ENCODE measurements around the gene GATA6. TPM values are rescaled to one million over a fixed set of nuclear protein-coding genes. Genes with fewer than 3 reads are reported as not detected.

The GATA6 gene
- total and polyA plus RNA-seq, 2 donors (not counting 1 experiment from before 2014, with no cell fraction given) = 1.4 to 6.3 TPM

DNA sequence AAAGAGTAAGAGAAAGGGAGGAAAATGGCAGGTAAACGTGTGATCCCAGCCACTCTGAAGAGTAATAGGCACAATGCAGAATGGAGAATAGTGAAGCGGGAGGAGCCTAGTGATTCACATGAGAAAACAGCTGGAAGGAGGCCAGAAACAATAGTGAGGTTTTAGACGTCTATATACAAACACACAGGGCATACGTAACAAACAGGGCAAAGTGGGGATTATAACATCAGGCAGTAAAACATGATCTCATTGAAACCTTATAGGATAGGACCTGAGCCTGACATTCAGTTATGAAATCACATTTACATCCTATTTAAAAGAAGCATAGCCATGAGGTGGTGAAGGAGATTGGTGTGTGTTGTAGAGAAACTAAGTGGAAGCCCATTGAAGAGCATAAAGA is 33.0 kb upstream of the GATA6 start:
- H3K27me3 ChIP-seq (ENCODE audit: control insufficient read depth, insufficient read depth, low read length) = no peaks in the 10 kb centered on the region
- no peak overlapping the region for H2AFZ ChIP-seq (ENCODE audit: low read length)
- no peaks in the 10 kb centered on the region for H3K4me1 ChIP-seq (ENCODE audit: control insufficient read depth, extremely low read depth, insufficient read depth, low read length)
- no peak overlapping the region for H3K9ac ChIP-seq (ENCODE audit: insufficient read depth, low read length)
- H4K20me1 ChIP-seq (ENCODE audit: control insufficient read depth, extremely low read depth, insufficient read depth, low read length) = no peaks in the 10 kb centered on the region
- peak; percentile 25 to 72 for DNase-seq (ENCODE audit: low read depth in 2 of 2)
- no peaks in the 10 kb centered on the region for H3K36me3 ChIP-seq (ENCODE audit: control insufficient read depth, insufficient read depth, low read length)
- TF ChIP-seq, protein P1, sequence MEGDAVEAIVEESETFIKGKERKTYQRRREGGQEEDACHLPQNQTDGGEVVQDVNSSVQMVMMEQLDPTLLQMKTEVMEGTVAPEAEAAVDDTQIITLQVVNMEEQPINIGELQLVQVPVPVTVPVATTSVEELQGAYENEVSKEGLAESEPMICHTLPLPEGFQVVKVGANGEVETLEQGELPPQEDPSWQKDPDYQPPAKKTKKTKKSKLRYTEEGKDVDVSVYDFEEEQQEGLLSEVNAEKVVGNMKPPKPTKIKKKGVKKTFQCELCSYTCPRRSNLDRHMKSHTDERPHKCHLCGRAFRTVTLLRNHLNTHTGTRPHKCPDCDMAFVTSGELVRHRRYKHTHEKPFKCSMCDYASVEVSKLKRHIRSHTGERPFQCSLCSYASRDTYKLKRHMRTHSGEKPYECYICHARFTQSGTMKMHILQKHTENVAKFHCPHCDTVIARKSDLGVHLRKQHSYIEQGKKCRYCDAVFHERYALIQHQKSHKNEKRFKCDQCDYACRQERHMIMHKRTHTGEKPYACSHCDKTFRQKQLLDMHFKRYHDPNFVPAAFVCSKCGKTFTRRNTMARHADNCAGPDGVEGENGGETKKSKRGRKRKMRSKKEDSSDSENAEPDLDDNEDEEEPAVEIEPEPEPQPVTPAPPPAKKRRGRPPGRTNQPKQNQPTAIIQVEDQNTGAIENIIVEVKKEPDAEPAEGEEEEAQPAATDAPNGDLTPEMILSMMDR (conservative IDR thresholded peaks at IDR 0.05 in 1 of 2, IDR thresholded peaks at IDR 0.05 in 1 of 2; ENCODE audit: low read depth in 1 of 2, low read length in 2 of 2) = no peak
- TF ChIP-seq EZH2 (IDR thresholded peaks at IDR 0.05; ENCODE audit: low read length, missing control alignments) = no peak
- H3K9me3 ChIP-seq (ENCODE audit: control insufficient read depth, insufficient read depth, low read depth, low read length) = no peaks in the 10 kb centered on the region
- H3K79me2 ChIP-seq (ENCODE audit: control insufficient read depth, insufficient read depth, low read length) = no peaks in the 10 kb centered on the region
- no peak overlapping the region for H3K4me3 ChIP-seq (replicated peaks in 1 of 4; ENCODE audit: control extremely low read depth in 1 of 4, insufficient read depth in 1 of 4, low read depth in 3 of 4, low read length in 4 of 4)
- no peak overlapping the region for H3K27ac ChIP-seq (ENCODE audit: insufficient read depth, low read length)
- no peak overlapping the region for H3K4me2 ChIP-seq (ENCODE audit: extremely low read depth, insufficient read depth, low read length)

DNA sequence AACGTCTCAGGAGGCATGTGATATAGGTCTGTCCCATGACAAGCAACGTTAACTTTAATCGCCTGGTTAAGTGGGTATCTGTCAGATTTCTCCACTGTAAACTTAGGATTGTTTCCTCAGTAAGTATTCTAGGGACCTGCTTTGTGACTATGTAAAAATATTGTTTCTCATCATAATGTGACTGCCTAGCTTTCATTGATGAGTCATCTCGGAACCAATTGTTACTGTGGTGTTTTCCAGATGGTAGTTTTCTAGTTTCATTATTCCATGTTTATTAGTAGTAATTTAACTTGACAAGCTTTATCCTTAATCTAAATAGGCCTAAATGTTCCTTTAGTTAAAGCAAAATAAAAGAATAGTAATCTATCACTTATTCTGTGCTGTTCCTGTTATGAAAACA is 28.2 kb upstream of the GATA6 start:
- Histone ChIP-seq H3K9ac (ENCODE audit: insufficient read depth, low read length) (no peak overlapping the region), H3K9me3 (ENCODE audit: control insufficient read depth, insufficient read depth, low read depth, low read length) (no peaks in the 10 kb centered on the region), H3K4me2 (ENCODE audit: extremely low read depth, insufficient read depth, low read length) (no peak overlapping the region), H3K4me3 (replicated peaks in 1 of 4; ENCODE audit: control extremely low read depth in 1 of 4, insufficient read depth in 1 of 4, low read depth in 3 of 4, low read length in 4 of 4) (no peak overlapping the region), H3K79me2 (ENCODE audit: control insufficient read depth, insufficient read depth, low read length) (no peaks in the 10 kb centered on the region), H3K4me1 (ENCODE audit: control insufficient read depth, extremely low read depth, insufficient read depth, low read length) (no peaks in the 10 kb centered on the region), H3K36me3 (ENCODE audit: control insufficient read depth, insufficient read depth, low read length) (no peaks in the 10 kb centered on the region), H2AFZ (ENCODE audit: low read length) (no peak overlapping the region), H4K20me1 (ENCODE audit: control insufficient read depth, extremely low read depth, insufficient read depth, low read length) (no peaks in the 10 kb centered on the region), H3K27ac (ENCODE audit: insufficient read depth, low read length) (no peak overlapping the region), H3K27me3 (ENCODE audit: control insufficient read depth, insufficient read depth, low read length) (no peaks in the 10 kb centered on the region)
- TF ChIP-seq EZH2 (IDR thresholded peaks at IDR 0.05; ENCODE audit: low read length, missing control alignments) = no peak
- TF ChIP-seq, protein P1 (conservative IDR thresholded peaks at IDR 0.05 in 1 of 2, IDR thresholded peaks at IDR 0.05 in 1 of 2; ENCODE audit: low read depth in 1 of 2, low read length in 2 of 2) = no peak
- DNase-seq (ENCODE audit: low read depth in 2 of 2) = no peak

DNA sequence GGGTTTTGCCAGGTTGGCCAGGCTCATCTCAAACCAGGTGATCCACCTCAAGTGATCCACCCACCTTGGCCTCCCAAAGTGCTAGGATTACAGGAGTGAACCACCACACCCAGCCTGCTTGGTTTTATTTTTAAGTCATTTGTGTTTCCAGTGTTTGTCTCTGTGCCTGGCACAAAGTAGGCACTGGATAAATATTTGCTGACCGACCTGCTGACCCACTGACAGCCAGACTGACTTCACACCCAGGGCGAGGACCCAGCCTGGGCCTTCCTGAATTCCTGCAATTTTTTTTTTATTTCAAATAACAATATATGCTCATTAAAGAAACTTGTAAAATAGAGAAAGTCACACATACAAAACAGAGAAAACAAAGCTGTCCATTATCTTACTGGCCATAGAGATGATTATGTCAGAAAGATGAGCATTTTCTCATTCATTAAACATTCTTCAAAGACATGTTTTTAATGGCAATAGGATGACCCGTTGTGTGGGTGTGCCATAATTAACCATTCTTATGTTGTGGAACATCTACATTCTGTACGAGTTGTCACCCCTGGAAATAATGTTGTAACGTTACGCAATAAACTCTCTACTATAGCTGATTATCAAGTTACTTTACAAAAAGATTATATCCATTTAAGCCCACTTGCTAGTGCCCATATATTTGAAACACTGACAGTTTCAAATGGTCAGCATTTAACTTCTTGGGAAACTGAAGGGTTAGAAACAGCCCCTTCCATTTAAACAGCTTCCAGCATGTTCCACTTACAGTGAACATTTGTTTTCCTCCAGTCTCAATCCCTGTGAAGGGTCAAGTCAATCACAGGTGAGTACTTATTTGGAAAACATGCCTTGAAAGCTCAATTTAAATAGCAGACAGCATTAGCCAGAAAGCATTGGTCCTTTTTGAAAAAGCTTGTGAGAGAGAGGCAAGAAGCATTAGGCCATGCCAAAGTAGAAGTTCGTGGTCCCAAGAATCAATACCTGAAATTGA is 25.7 kb upstream of the GATA6 start:
- TF ChIP-seq EZH2 (IDR thresholded peaks at IDR 0.05; ENCODE audit: low read length, missing control alignments) = no peak
- TF ChIP-seq, protein P1 (conservative IDR thresholded peaks at IDR 0.05 in 1 of 2, IDR thresholded peaks at IDR 0.05 in 1 of 2; ENCODE audit: low read depth in 1 of 2, low read length in 2 of 2) = no peak
- no peak for DNase-seq (ENCODE audit: low read depth in 2 of 2)
- Histone ChIP-seq H3K4me1 (ENCODE audit: control insufficient read depth, extremely low read depth, insufficient read depth, low read length) (no peaks in the 10 kb centered on the region), H3K27me3 (ENCODE audit: control insufficient read depth, insufficient read depth, low read length) (peaks cover 7% of the 10 kb centered on the region), H3K4me3 (replicated peaks in 1 of 4; ENCODE audit: control extremely low read depth in 1 of 4, insufficient read depth in 1 of 4, low read depth in 3 of 4, low read length in 4 of 4) (no peak overlapping the region), H3K9me3 (ENCODE audit: control insufficient read depth, insufficient read depth, low read depth, low read length) (no peaks in the 10 kb centered on the region), H3K36me3 (ENCODE audit: control insufficient read depth, insufficient read depth, low read length) (no peaks in the 10 kb centered on the region), H3K4me2 (ENCODE audit: extremely low read depth, insufficient read depth, low read length) (no peak overlapping the region), H2AFZ (ENCODE audit: low read length) (no peak overlapping the region), H4K20me1 (ENCODE audit: control insufficient read depth, extremely low read depth, insufficient read depth, low read length) (no peaks in the 10 kb centered on the region), H3K79me2 (ENCODE audit: control insufficient read depth, insufficient read depth, low read length) (no peaks in the 10 kb centered on the region), H3K27ac (ENCODE audit: insufficient read depth, low read length) (no peak overlapping the region), H3K9ac (ENCODE audit: insufficient read depth, low read length) (no peak overlapping the region)
